SK-N-SH (cell line): ENCODE data around the gene SKI. TPM values are rescaled to one million over a fixed set of nuclear protein-coding genes. Genes with fewer than 3 reads are reported as not detected.
A peak's percentile ranks its signal among the peaks of the same experiment; 100 is the strongest.

ENCODE experiments used
- CTCF ChIA-PET: fragments of 300-600, 350-600 bp; formaldehyde crosslinking; extraction: SDS; loops from one replicate; lab custom pipeline; 2021; lab: Yijun Ruan, JAX
- POLR2A ChIA-PET: fragments of 350-600 bp; sonication (Branson Sonifier 250); formaldehyde crosslinking; extraction: SDS; loops from one replicate; lab custom pipeline; 2020; ENCODE audit warnings: antibody characterized with exemption, inconsistent platforms; lab: Yijun Ruan, JAX
- DNase-seq: peaks from one replicate; pipeline ENCODE4 v3.0.0; 2012
- H2AFZ ChIP-seq: fragments of 200-600 bp; sonication (generic); 2 replicates; pipeline ENCODE4 v1.8.1; 2016; ENCODE audit warnings: antibody characterized with exemption, mild to moderate bottlenecking, low read depth
- H3F3A ChIP-seq: fragments of 200-600 bp; sonication (generic); replicated peaks from 2 replicates; pipeline ENCODE3; 2016; ENCODE audit warnings: antibody characterized with exemption, mild to moderate bottlenecking; ENCODE audit not compliant: insufficient read depth
- H3K27ac ChIP-seq, 2 experiments: fragments of 200-500 bp in 1 of 2; fragments of 200-600 bp in 1 of 2; sonication (Bioruptor generic) in 1 of 2; sonication (generic), shearing (Covaris generic) in 1 of 2; 2 replicates each; pipeline versions ENCODE4 v1.5.1 to v1.6.1; 2014 to 2016; ENCODE audit warnings: low read depth in 2 of 2, inconsistent platforms in 1 of 2, low read length in 1 of 2, mild to moderate bottlenecking in 1 of 2, mixed read lengths in 1 of 2
- H3K27me3 ChIP-seq: fragments of 200-600 bp; sonication (generic), shearing (Covaris generic); 2 replicates; pipeline ENCODE4 v1.6.1; 2016; ENCODE audit warnings: mixed run types; ENCODE audit not compliant: insufficient read depth
- H3K36me3 ChIP-seq, 2 experiments: fragments of 200-500 bp in 1 of 2; fragments of 200-600 bp in 1 of 2; sonication (Bioruptor generic) in 1 of 2; sonication (generic) in 1 of 2; replicated peaks in 1 of 2; 2 replicates each; pipeline versions ENCODE3 to v1.5.1; 2014 to 2016; ENCODE audit warnings: low read length in 1 of 2, mild to moderate bottlenecking in 1 of 2; ENCODE audit not compliant: insufficient read depth in 2 of 2, control insufficient read depth in 1 of 2
- H3K4me1 ChIP-seq, 2 experiments: fragments of 200-500 bp in 1 of 2; fragments of 200-600 bp in 1 of 2; sonication (Bioruptor generic) in 1 of 2; sonication (generic), shearing (Covaris generic) in 1 of 2; 2 replicates each; pipeline versions ENCODE4 v1.5.1 to v1.6.1; 2014 to 2016; ENCODE audit warnings: low read depth in 1 of 2, low read length in 1 of 2, mixed run types in 1 of 2; ENCODE audit not compliant: insufficient read depth in 2 of 2, control insufficient read depth in 1 of 2
- H3K4me2 ChIP-seq: fragments of 200-600 bp; sonication (generic), shearing (Covaris generic); 2 replicates; pipeline ENCODE4 v1.6.1; 2017; ENCODE audit warnings: mixed run types
- H3K4me3 ChIP-seq, 2 experiments: fragments of 200-500 bp in 1 of 2; fragments of 200-600 bp in 1 of 2; sonication (Bioruptor generic) in 1 of 2; sonication (generic), shearing (Covaris generic) in 1 of 2; 2 replicates each; pipeline versions ENCODE4 v1.5.1 to v1.8.1; 2014 to 2016; ENCODE audit warnings: low read depth in 2 of 2, inconsistent platforms in 1 of 2, low read length in 1 of 2, mild to moderate bottlenecking in 1 of 2, mixed read lengths in 1 of 2, moderate library complexity in 1 of 2
- H3K79me2 ChIP-seq: fragments of 200-600 bp; sonication (generic); 2 replicates; pipeline ENCODE4 v1.8.1; 2017; ENCODE audit warnings: mild to moderate bottlenecking; ENCODE audit not compliant: insufficient read depth
- H3K9ac ChIP-seq: fragments of 200-600 bp; sonication (generic); 2 replicates; pipeline ENCODE4 v1.6.1; 2017; ENCODE audit warnings: mixed run types
- H3K9me2 ChIP-seq: fragments of 200-600 bp; sonication (generic); 2 replicates; pipeline ENCODE4 v1.6.1; 2017; ENCODE audit warnings: mixed run types
- H3K9me3 ChIP-seq: fragments of 200-600 bp; sonication (generic); 2 replicates; pipeline ENCODE4 v1.6.1; 2017; ENCODE audit warnings: mixed run types, mild to moderate bottlenecking, moderate library complexity
- H4K20me1 ChIP-seq: fragments of 200-600 bp; sonication (generic); 2 replicates; pipeline ENCODE4 v1.6.1; 2017; ENCODE audit warnings: mild to moderate bottlenecking, mixed run types; ENCODE audit not compliant: insufficient read depth
- CHD2 ChIP-seq: fragments of 150-350 bp; IDR thresholded peaks from 2 replicates; pipeline ENCODE4 v1.6.1; 2018; ENCODE audit warnings: low read length; ENCODE audit not compliant: partially characterized antibody
- ELF1 ChIP-seq: IDR thresholded peaks from 2 replicates; pipeline ENCODE4 v1.4.0; 2012
- EP300 ChIP-seq, 2 experiments: IDR thresholded peaks; 2 replicates each; pipeline versions ENCODE4 v1.4.0 to v1.6.1; 2012; ENCODE audit warnings: borderline replicate concordance in 1 of 2, low read depth in 1 of 2, low read length in 1 of 2
- EZH2phosphoT487 ChIP-seq: fragments of 200-600 bp; sonication (generic); IDR thresholded peaks from 2 replicates; pipeline ENCODE4 v1.6.1; 2017; ENCODE audit warnings: low read depth, mixed run types, mild to moderate bottlenecking, antibody characterized with exemption, moderate library complexity, borderline replicate concordance
- FOXM1 ChIP-seq: IDR thresholded peaks from 2 replicates; pipeline ENCODE4 v1.4.0; 2012; ENCODE audit warnings: low read depth, mild to moderate bottlenecking
- GABPA ChIP-seq: IDR thresholded peaks from 2 replicates; pipeline ENCODE4 v1.4.0; 2012; ENCODE audit warnings: low read depth, mild to moderate bottlenecking
- GATA2 ChIP-seq: sonication (generic); formaldehyde crosslinking; IDR thresholded peaks from 2 replicates; pipeline ENCODE4 v1.5.0; 2020; ENCODE audit warnings: mild to moderate bottlenecking, missing genetic modification reagents
- MEF2A ChIP-seq: IDR thresholded peaks from 2 replicates; pipeline ENCODE4 v1.4.0; 2012; ENCODE audit warnings: low read depth, borderline replicate concordance
- NFIC ChIP-seq: IDR thresholded peaks from 2 replicates; pipeline ENCODE4 v1.4.0; 2012; ENCODE audit warnings: borderline replicate concordance
- NRF1 ChIP-seq: IDR thresholded peaks from 2 replicates; pipeline ENCODE4 v1.6.1; 2012; ENCODE audit warnings: low read depth, mild to moderate bottlenecking, low read length
- POLR2AphosphoS5 ChIP-seq: IDR thresholded peaks from 2 replicates; pipeline ENCODE4 v1.6.1; 2012; ENCODE audit warnings: low read depth, low read length
- RAD21 ChIP-seq: IDR thresholded peaks from 2 replicates; pipeline ENCODE4 v1.6.1; 2012; ENCODE audit warnings: mild to moderate bottlenecking, low read length
- RFX5 ChIP-seq: IDR thresholded peaks from 2 replicates; pipeline ENCODE4 v1.6.1; 2012; ENCODE audit warnings: mild to moderate bottlenecking, improper control_type of control experiment, low read length
- TEAD4 ChIP-seq: IDR thresholded peaks from 2 replicates; pipeline ENCODE4 v1.4.0; 2012; ENCODE audit warnings: mild to moderate bottlenecking, borderline replicate concordance; ENCODE audit not compliant: insufficient read depth
- WGBS: methylation state at CpG from one replicate; pipeline ENCODE4 v1.1.6; 2017; ENCODE audit warnings: low lambda C conversion rate; 5-methylcytosine and 5-hydroxymethylcytosine counted together
- polyA plus RNA-seq, 3 experiments: library from polyadenylated mRNA; depleted of rRNA; stranded (reverse); fragments of >200 nt; gene quantifications; 2 replicates each; pipeline ENCODE4 v1.2.3, GENCODE V29; 2012
- TF ChIP-seq, protein P1 (sequence below): IDR thresholded peaks from 2 replicates; pipeline ENCODE4 v1.4.0; 2012; ENCODE audit warnings: low read depth, borderline replicate concordance
- TF ChIP-seq, protein P2 (sequence below): IDR thresholded peaks from 2 replicates; pipeline ENCODE4; 2012
- TF ChIP-seq, protein P3 (sequence below): fragments of 150-350 bp; IDR thresholded peaks from 2 replicates; pipeline ENCODE4 v1.6.1; 2016; ENCODE audit warnings: mild to moderate bottlenecking, low read depth, low read length
- TF ChIP-seq, protein P4 (sequence below): fragments of 200-600 bp; sonication (generic); IDR thresholded peaks from 2 replicates; pipeline ENCODE4 v1.6.1; 2017; ENCODE audit warnings: antibody characterized with exemption, mild to moderate bottlenecking, moderate library complexity

Gene SKI
- polyA plus RNA-seq, 1 of the 3 experiments (the other 2 are of a cell fraction), result 7.2 TPM

DNA sequence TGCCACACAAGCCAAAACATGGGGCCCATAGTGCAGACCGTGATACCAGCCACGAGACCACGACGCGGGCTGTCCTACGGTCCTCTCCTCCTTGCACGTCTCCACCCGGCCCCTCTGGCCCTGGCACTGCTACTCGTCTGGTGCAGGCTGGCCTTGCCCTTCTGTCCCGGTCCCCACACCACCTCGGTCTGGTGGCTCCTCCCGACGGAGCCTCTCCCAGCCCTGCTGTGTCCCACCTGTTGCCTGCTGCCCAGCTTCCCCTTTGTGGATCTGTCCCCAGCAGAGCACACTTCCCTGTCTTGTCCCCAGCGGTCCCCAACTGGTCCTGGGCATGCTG lies 112.8 kb downstream of the SKI start (continued):
- TF ChIP-seq, protein P1, sequence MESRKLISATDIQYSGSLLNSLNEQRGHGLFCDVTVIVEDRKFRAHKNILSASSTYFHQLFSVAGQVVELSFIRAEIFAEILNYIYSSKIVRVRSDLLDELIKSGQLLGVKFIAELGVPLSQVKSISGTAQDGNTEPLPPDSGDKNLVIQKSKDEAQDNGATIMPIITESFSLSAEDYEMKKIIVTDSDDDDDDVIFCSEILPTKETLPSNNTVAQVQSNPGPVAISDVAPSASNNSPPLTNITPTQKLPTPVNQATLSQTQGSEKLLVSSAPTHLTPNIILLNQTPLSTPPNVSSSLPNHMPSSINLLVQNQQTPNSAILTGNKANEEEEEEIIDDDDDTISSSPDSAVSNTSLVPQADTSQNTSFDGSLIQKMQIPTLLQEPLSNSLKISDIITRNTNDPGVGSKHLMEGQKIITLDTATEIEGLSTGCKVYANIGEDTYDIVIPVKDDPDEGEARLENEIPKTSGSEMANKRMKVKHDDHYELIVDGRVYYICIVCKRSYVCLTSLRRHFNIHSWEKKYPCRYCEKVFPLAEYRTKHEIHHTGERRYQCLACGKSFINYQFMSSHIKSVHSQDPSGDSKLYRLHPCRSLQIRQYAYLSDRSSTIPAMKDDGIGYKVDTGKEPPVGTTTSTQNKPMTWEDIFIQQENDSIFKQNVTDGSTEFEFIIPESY, result no peak
- TF ChIP-seq EZH2phosphoT487 (no peak), GATA2 (CRISPR knock-in tag) (no peak), TEAD4 (no peak), CHD2 (no peak), NFIC (no peak), RAD21 (no peak)
- TF ChIP-seq, protein P2, sequence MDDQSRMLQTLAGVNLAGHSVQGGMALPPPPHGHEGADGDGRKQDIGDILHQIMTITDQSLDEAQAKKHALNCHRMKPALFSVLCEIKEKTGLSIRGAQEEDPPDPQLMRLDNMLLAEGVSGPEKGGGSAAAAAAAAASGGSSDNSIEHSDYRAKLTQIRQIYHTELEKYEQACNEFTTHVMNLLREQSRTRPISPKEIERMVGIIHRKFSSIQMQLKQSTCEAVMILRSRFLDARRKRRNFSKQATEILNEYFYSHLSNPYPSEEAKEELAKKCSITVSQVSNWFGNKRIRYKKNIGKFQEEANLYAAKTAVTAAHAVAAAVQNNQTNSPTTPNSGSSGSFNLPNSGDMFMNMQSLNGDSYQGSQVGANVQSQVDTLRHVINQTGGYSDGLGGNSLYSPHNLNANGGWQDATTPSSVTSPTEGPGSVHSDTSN, result no peak
- TF ChIP-seq, protein P3, sequence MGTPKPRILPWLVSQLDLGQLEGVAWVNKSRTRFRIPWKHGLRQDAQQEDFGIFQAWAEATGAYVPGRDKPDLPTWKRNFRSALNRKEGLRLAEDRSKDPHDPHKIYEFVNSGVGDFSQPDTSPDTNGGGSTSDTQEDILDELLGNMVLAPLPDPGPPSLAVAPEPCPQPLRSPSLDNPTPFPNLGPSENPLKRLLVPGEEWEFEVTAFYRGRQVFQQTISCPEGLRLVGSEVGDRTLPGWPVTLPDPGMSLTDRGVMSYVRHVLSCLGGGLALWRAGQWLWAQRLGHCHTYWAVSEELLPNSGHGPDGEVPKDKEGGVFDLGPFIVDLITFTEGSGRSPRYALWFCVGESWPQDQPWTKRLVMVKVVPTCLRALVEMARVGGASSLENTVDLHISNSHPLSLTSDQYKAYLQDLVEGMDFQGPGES, result no peak

DNA sequence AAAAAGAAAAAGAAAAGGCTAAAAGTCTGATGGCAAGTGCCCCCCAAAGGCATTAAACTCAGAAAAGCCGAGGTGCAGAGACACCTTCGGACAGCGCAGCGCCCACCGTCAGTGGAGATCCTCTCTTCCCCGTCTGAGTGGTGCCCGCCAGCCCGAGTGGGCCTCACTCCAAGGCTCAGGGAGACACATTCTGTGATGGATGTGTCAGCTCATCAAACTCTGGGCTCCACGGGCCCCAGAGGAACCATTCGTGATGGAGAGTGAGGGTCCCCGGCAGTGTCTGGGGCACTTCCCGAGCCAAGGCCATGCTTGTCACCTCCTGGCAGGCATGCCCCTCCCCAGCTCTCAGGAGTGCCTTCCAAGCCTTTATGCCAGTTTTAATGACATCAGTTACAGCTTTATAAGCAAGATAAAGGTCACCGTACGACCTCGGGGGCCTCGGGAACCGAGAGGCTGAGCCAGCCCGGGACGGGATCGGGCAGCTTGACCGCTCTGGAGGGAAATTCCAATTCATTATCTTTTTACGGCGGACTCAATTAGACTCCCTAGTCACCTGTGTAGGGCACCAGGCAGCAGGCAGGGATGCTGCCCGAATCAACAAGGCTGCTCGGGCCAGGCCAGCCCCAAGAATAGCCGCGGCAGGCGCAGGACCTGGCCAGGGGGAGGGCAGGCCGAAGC lies 113.7 kb downstream of the SKI start:
- Histone ChIP-seq H3F3A (no peaks in the 10 kb centered on the region), H3K9me3 (no peaks in the 10 kb centered on the region), H4K20me1 (no peaks in the 10 kb centered on the region), H3K4me1 (peaks cover 0 to 17% of the 10 kb centered on the region in 2 experiments; a peak in 1 of 4 replicates), H3K27me3 (no peaks in the 10 kb centered on the region), H3K79me2 (no peaks in the 10 kb centered on the region), H3K27ac (peak overlapping the region in 1 of 2 experiments; percentile 16; a peak in 1 of 4 replicates), H2AFZ (no peak overlapping the region), H3K9ac (no peak overlapping the region), H3K36me3 (no peaks in the 10 kb centered on the region), H3K4me3 (no peak overlapping the region), H3K4me2 (no peak overlapping the region), H3K9me2 (no peaks in the 10 kb centered on the region)
- CTCF ChIA-PET, result no interaction called here
- no peak for DNase-seq
- TF ChIP-seq EZH2phosphoT487, result no peak
- no peak for TF ChIP-seq TEAD4
- TF ChIP-seq POLR2AphosphoS5, result no peak
- no peak for TF ChIP-seq RFX5
- TF ChIP-seq, protein P1, result no peak
- no peak for TF ChIP-seq RAD21
- TF ChIP-seq NFIC, result no peak
- TF ChIP-seq MEF2A, result no peak
- TF ChIP-seq EP300 (IDR thresholded peaks at IDR 0.05; ENCODE audit: borderline replicate concordance in 1 of 2, low read depth in 1 of 2, low read length in 1 of 2), result no peak
- no peak for TF ChIP-seq NRF1
- no peak for TF ChIP-seq GATA2 (CRISPR knock-in tag)
- TF ChIP-seq, protein P2, result no peak
- TF ChIP-seq FOXM1, result no peak
- no peak for TF ChIP-seq GABPA
- TF ChIP-seq, protein P4, sequence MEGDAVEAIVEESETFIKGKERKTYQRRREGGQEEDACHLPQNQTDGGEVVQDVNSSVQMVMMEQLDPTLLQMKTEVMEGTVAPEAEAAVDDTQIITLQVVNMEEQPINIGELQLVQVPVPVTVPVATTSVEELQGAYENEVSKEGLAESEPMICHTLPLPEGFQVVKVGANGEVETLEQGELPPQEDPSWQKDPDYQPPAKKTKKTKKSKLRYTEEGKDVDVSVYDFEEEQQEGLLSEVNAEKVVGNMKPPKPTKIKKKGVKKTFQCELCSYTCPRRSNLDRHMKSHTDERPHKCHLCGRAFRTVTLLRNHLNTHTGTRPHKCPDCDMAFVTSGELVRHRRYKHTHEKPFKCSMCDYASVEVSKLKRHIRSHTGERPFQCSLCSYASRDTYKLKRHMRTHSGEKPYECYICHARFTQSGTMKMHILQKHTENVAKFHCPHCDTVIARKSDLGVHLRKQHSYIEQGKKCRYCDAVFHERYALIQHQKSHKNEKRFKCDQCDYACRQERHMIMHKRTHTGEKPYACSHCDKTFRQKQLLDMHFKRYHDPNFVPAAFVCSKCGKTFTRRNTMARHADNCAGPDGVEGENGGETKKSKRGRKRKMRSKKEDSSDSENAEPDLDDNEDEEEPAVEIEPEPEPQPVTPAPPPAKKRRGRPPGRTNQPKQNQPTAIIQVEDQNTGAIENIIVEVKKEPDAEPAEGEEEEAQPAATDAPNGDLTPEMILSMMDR, result no peak
- no peak for TF ChIP-seq ELF1
- WGBS, result 71% methylated on average over 26 of the region's 29 CpGs
- POLR2A ChIA-PET, result no interaction called here
